Stomach (tissue), 4 donors: ENCODE data around the gene SKOR2.

Experiments
- EP300 ChIP-seq: sonication (generic); formaldehyde crosslinking; IDR thresholded peaks from one replicate; pipeline ENCODE4 v1.6.1; 2017; ENCODE audit warnings: antibody characterized with exemption
- POLR2A ChIP-seq, 4 donors: fragments of 450-650 bp; IDR thresholded peaks; one replicate each; pipeline ENCODE4 v1.6.1; 2016; ENCODE audit warnings: antibody characterized with exemption in 4 of 4, control low read depth in 2 of 4, mild to moderate bottlenecking in 1 of 4, moderate library complexity in 1 of 4
- POLR2AphosphoS5 ChIP-seq, 3 donors: sonication (generic); formaldehyde crosslinking; IDR thresholded peaks; one replicate each; pipeline ENCODE4 v1.6.1; 2016; ENCODE audit warnings: antibody characterized with exemption in 3 of 3
- TF ChIP-seq, protein P1 (sequence below), 7 experiments: fragments of 450-650 bp in 4 of 7; fragments of 200-600 bp in 3 of 7; sonication (generic) in 3 of 7; IDR thresholded peaks; one replicate each; pipeline ENCODE4 v1.5.1; 2016 to 2019; ENCODE audit warnings: antibody characterized with exemption in 7 of 7, control low read depth in 2 of 7, mild to moderate bottlenecking in 1 of 7

DNA sequence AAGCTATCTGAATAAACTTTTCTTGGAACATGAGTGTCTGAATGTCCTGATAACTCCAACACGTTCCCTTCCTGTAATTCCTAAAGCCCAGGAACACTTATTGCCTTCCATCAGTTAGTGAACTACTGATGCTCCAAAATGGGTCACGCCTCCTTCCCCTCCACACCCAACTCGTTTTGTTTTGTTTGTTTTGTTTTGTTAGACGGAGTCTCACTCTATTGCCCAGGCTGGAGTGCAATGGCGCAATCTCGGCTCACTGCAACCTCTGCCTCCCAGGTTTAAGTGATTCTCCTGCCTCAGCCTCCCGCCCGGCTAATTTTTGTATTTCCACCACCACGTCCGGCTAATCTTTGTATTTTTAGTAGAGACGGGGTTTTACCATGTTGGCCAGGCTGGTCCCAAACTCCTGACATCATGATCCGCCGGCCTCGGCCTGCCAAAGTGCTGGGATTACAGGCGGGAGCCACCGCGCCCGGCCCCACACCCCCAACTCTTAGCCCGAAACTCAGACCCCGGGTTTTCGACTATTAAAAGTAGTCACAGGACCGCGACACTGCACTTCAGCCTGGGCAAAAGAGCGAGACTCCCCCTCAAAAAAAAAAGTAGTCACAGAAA lies 76.1 kb downstream of the SKOR2 start:
- TF ChIP-seq, protein P1, sequence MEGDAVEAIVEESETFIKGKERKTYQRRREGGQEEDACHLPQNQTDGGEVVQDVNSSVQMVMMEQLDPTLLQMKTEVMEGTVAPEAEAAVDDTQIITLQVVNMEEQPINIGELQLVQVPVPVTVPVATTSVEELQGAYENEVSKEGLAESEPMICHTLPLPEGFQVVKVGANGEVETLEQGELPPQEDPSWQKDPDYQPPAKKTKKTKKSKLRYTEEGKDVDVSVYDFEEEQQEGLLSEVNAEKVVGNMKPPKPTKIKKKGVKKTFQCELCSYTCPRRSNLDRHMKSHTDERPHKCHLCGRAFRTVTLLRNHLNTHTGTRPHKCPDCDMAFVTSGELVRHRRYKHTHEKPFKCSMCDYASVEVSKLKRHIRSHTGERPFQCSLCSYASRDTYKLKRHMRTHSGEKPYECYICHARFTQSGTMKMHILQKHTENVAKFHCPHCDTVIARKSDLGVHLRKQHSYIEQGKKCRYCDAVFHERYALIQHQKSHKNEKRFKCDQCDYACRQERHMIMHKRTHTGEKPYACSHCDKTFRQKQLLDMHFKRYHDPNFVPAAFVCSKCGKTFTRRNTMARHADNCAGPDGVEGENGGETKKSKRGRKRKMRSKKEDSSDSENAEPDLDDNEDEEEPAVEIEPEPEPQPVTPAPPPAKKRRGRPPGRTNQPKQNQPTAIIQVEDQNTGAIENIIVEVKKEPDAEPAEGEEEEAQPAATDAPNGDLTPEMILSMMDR (IDR thresholded peaks at IDR 0.05): no peak
- TF ChIP-seq POLR2AphosphoS5 (IDR thresholded peaks at IDR 0.05): no peak
- no peak for TF ChIP-seq EP300
- TF ChIP-seq POLR2A (IDR thresholded peaks at IDR 0.05): no peak
